Peyer's patch (tissue), 4 donors: ENCODE measurements around the gene CDK15. TPM values are rescaled to one million over a fixed set of nuclear protein-coding genes. Genes with fewer than 3 reads are reported as not detected.

Experiments used
- DNase-seq, 3 donors: peaks; one replicate each; pipeline ENCODE4 v3.0.0-alpha.2; 2017 to 2019
- H3K27ac ChIP-seq, 4 donors: fragments of 200-600 bp; sonication (generic); one replicate each; pipeline ENCODE4 v1.5.1; 2016 to 2019
- H3K27me3 ChIP-seq, 2 donors: fragments of 200-600 bp; sonication (generic); one replicate each; pipeline ENCODE4 v1.5.1; 2019
- H3K36me3 ChIP-seq, 3 donors: fragments of 200-600 bp; sonication (generic); one replicate each; pipeline ENCODE4 v1.5.1; 2016 to 2019
- H3K4me1 ChIP-seq, 4 donors: fragments of 200-600 bp; sonication (generic); one replicate each; pipeline ENCODE4 v1.5.1; 2016 to 2019
- H3K4me3 ChIP-seq, 4 donors: fragments of 200-600 bp; sonication (generic); 1 replicate in 3 of 4; 2 replicates in 1 of 4; pipeline ENCODE4 v1.5.1; 2016 to 2019; ENCODE audit warnings: mild to moderate bottlenecking in 1 of 4
- H3K9me3 ChIP-seq, 4 donors: fragments of 200-600 bp; sonication (generic); one replicate each; pipeline ENCODE4 v1.5.1; 2016 to 2019; ENCODE audit warnings: mild to moderate bottlenecking in 1 of 4
- CTCF ChIP-seq, 6 experiments: fragments of 450-650 bp in 4 of 6; fragments of 200-600 bp in 2 of 6; sonication (generic) in 1 of 6; IDR thresholded peaks; one replicate each; pipeline ENCODE4 v1.5.1; 2017 to 2019; ENCODE audit warnings: antibody characterized with exemption in 6 of 6, mild to moderate bottlenecking in 3 of 6, moderate library complexity in 1 of 6
- POLR2A ChIP-seq, 2 donors: fragments of 450-650 bp; IDR thresholded peaks; one replicate each; pipeline ENCODE4 v1.5.1; 2017; ENCODE audit warnings: antibody characterized with exemption in 2 of 2, mild to moderate bottlenecking in 2 of 2, moderate library complexity in 2 of 2
- total RNA-seq, 4 donors: library from RNA; depleted of rRNA; stranded (reverse); fragments of >200 nt; gene quantifications; one replicate each; pipeline ENCODE4 v1.1.0, GENCODE V29; 2016

Gene CDK15
- total RNA-seq, 4 donors from 2014 or later, result 0.27 to 9.9 (median 1.0) TPM; not detected in 1

DNA sequence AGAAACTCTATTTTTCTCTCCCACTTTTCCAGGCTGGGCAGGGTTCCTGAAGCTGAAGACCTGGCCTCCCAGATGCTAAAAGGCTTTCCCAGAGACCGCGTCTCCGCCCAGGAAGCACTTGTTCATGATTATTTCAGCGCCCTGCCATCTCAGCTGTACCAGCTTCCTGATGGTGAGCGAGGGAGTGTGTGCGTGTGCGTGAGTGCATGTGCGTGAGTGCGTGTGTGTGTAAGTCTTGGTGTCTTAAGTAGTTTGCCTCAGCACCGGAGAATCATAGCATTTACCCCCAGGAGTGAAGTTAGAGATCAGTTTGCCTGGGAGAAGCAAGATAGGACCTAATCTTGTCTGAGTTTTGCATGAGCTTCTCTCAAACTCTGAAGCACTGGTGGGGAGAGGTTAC lies 73.7 kb downstream of the CDK15 start:
- Histone ChIP-seq H3K4me1 (no peaks in the 10 kb centered on the region), H3K4me3 (no peak overlapping the region), H3K27me3 (no peaks in the 10 kb centered on the region), H3K27ac (no peak overlapping the region), H3K36me3 (no peaks in the 10 kb centered on the region), H3K9me3 (no peaks in the 10 kb centered on the region)
- DNase-seq, result no peak
- TF ChIP-seq CTCF (IDR thresholded peaks at IDR 0.05) (no peak), POLR2A (IDR thresholded peaks at IDR 0.05) (no peak)

GRCh38 chr2:201880579-201880978 lies 74.2 kb downstream of the CDK15 start:
- Histone ChIP-seq H3K9me3 (no peaks in the 10 kb centered on the region), H3K4me1 (no peaks in the 10 kb centered on the region), H3K27me3 (no peaks in the 10 kb centered on the region), H3K27ac (no peak overlapping the region), H3K4me3 (no peak overlapping the region), H3K36me3 (no peaks in the 10 kb centered on the region)
- no peak for TF ChIP-seq CTCF (IDR thresholded peaks at IDR 0.05)
- TF ChIP-seq POLR2A (IDR thresholded peaks at IDR 0.05), result no peak
- DNase-seq, result no peak

- H3K36me3 ChIP-seq, result no peaks in the 10 kb centered on the region
- H3K27ac ChIP-seq, result no peak overlapping the region
- TF ChIP-seq CTCF (IDR thresholded peaks at IDR 0.05) (no peak), POLR2A (IDR thresholded peaks at IDR 0.05) (no peak)
- no peaks in the 10 kb centered on the region for H3K9me3 ChIP-seq
- H3K4me3 ChIP-seq, result no peak overlapping the region
- H3K27me3 ChIP-seq, result no peaks in the 10 kb centered on the region
- H3K4me1 ChIP-seq, result no peaks in the 10 kb centered on the region
- DNase-seq, result no peak
These were observed 74.8 kb downstream of the CDK15 start for GRCh38 chr2:201880993-201881611.

GRCh38 chr2:201881741-201882140 lies 75.4 kb downstream of the CDK15 start:
- Histone ChIP-seq H3K36me3 (no peaks in the 10 kb centered on the region), H3K27me3 (no peaks in the 10 kb centered on the region), H3K27ac (no peak overlapping the region), H3K4me3 (no peak overlapping the region), H3K9me3 (no peaks in the 10 kb centered on the region), H3K4me1 (no peaks in the 10 kb centered on the region)
- DNase-seq, result no peak
- TF ChIP-seq CTCF (IDR thresholded peaks at IDR 0.05) (no peak), POLR2A (IDR thresholded peaks at IDR 0.05) (no peak)

DNA sequence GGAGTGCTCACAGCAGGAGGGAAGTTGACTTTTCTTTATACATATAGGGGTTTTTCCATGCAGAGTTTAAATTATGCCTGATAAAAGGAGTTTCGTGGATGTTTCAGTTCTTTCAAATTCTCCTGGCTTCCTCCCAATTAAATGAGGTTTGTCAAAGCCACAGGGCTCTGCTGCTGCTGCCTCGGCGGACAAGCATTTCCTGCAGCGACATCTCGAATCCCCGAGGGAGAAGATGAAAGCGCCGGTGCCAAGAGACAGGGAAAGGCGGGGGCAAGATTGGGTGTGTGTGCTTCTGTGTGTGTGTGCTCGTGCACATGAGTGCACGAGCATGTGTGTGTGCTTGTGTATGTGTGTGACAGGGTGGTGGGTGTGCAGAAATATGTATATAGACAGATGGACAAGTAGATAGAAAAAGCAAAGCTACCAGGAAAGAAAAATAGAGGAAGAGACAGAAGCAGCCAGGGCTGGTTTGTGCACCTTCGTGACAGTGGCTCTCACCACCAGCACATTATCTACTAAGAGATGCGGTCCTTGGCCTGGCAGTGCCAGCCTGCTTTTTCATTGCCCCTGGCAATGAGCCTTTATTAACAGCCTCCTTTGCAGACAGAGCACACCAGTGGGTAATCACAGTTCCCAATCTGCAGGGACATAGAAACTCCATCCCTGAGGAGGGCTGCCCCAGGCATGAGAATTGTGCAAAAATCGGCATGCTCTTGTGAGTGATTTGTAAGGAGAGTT lies 76.2 kb downstream of the CDK15 start:
- DNase-seq, result peak in 1 of 3 donors; percentile 27
- TF ChIP-seq CTCF (IDR thresholded peaks at IDR 0.05), result no peak
- no peak for TF ChIP-seq POLR2A (IDR thresholded peaks at IDR 0.05)
- Histone ChIP-seq H3K4me3 (no peak overlapping the region), H3K4me1 (no peaks in the 10 kb centered on the region), H3K27me3 (no peaks in the 10 kb centered on the region), H3K27ac (no peak overlapping the region), H3K36me3 (no peaks in the 10 kb centered on the region), H3K9me3 (no peaks in the 10 kb centered on the region)
